GM18951 (cell line): ENCODE data around the gene DYSF.

Experiments
- POLR2A ChIP-seq: IDR thresholded peaks from 4 replicates; pipeline ENCODE4 v1.6.1; 2011; ENCODE audit warnings: mild to moderate bottlenecking; ENCODE audit not compliant: insufficient read length, insufficient read depth; ENCODE audit errors: extremely low read depth
- in situ Hi-C: fragments of 300-500 bp; cut with MboI; formaldehyde crosslinking; loops from one replicate; pipeline ENCODE4 v1.12.0; 2022; ENCODE audit warnings: low sequenced_read_pairs, mixed read lengths, inconsistent platforms; ENCODE audit not compliant: unreplicated experiment

DYSF gene

DNA sequence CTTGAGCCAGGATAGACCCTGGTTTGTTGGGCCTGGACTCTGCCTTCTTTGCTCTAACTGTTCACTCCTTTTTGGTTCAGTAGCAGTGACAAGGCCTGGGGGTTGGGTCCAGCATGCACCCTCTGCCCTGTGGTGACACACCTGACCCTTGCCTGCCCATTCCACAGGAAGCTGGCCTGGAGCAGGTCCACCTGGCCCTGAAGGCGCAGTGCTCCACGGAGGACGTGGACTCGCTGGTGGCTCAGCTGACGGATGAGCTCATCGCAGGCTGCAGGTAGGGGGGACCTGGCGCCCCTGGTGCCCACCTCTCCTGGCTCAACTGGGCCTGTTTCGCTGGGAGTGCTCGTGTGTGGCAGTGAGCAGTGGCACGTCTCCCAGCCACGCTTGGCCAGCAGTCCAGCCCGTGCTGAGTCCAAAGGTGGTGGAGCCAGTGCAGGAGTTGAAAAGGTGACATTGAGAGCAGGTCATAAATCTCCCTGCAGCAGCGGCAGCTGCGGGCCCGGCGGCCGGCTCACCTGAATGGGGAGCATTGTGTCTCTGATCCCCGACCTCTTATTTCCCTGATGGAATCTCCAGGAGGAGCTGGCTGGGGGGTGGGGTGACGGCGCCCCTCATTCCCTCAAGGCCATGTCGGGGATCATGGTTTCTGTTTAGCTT, 102.6 kb downstream of the DYSF start:
- in situ Hi-C loops = loop anchor here (10.0 kb wide), 1 partner anchor 599 kb away; no protein-coding TSS in a partner anchor
- no peak for TF ChIP-seq POLR2A

DNA sequence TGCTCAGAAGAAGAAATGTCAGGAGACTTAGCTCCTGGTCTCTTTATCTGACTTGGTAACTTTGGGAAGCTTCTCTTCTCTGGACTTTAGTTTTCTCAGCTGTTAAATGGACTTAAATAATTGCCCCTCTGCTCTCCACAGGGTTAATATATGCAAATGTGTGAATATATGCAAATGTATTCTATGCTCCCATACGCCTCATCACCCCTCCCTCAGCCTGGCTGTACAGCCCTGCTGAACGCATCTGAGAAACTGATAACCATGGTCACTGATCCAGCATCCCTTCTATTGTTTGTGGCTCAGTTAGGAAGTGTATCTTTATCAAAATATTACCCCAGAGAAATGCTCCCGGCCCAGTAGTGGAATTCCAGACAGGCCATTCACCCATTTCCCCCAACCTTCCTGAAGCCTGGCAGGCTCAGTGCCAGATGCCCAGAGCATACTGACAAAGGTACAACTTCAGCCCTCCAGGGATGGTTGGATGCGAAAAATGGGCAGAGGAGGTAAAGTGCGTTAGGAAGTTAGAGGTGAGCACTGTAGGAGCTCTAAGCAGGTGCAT, 103.4 kb downstream of the DYSF start:
- no peak for TF ChIP-seq POLR2A
- in situ Hi-C loops = loop anchor here (10.0 kb wide), 1 partner anchor 598 kb away; no protein-coding TSS in a partner anchor

- in situ Hi-C loops = loop anchor here (10.0 kb wide), 1 partner anchor 597 kb away; no protein-coding TSS in a partner anchor
- TF ChIP-seq POLR2A = no peak
Measured at GRCh38 chr2:71557321-71557720, 104.0 kb downstream of the DYSF start.

DNA sequence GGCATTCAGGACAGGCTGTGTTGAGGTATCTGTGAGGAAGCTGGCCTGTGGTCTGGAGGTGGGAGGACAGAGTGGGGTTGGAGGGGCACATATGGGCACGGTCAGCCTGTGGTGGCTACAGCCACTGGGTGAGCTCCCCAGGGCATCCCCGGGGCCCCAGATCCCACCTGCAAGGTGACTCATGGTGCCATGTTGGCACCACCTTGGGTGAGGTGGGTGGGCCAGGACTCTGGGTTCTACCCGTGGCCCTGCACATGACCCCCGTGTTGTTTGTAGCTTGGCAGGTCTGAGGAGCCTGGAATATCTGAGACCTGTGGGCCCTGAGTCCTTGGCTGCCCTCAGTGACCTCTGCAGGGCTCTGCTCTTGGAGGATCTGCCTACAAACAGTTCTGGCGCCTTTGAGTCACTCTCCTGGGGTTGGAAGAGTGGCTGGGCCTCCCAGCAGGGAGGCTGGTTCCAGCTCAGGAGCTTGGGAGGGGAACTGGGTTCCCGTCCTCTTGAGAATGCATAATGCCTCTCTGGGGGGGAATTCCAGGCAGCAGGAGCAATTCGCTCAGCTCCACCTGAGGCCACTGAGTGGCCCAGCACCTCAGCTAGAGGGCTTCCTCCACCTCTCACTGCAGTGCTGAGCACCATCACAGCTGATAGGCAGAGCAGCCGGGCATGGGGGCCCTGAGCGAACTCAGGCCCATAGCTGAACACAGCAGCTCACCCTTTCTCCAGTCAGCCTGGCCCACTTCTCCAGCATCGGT, 105.1 kb downstream of the DYSF start:
- no peak for TF ChIP-seq POLR2A
- in situ Hi-C loops = loop anchor here (10.0 kb wide), 1 partner anchor 596 kb away; no protein-coding TSS in a partner anchor

DNA sequence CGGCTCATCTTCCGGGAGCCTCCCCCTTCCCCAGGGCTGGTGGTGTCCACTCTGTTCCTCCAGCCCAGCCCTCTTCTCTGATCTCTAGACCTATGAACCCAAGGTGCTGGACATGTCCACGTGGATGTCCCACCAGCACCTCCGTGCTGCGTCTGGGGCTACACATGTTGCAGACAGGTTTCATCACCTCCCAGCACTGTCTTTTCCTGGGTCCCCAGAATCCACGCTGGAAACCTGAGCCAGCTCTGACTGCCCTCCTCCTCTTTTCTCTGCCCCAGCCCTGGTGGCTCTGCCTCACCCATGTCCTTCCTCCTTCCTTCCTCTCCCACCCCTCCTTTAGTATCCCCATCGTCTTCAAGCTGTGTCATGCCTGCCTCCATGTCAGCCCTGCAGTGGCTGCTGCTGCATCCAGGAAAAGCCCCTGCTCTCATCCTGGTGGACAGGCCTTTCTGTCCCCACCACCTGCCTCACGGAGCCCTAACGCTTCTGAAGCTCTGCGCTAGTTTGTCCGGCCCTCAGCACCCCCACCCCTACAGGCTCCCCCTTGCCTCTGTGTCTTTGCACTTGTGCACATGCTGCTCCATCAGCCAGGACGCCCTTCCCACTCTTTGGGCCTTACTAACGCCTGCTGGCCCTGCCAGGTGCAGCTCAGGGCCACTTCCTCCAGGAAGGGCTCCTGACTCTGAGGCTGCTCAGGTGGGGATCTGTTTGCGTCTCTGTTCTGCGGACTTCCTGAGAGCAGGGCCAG, 105.9 kb downstream of the DYSF start:
- in situ Hi-C loops = loop anchor here (10.0 kb wide), 1 partner anchor 596 kb away; no protein-coding TSS in a partner anchor
- TF ChIP-seq POLR2A = no peak

- in situ Hi-C loops = loop anchor here (10.0 kb wide), 1 partner anchor 595 kb away; no protein-coding TSS in a partner anchor
- TF ChIP-seq POLR2A = no peak
Measured at GRCh38 chr2:71559828-71560637, 106.7 kb downstream of the DYSF start.

- in situ Hi-C loops = no loop called here
Measured at GRCh38 chr2:71560638-71561011, 107.3 kb downstream of the DYSF start.

DNA sequence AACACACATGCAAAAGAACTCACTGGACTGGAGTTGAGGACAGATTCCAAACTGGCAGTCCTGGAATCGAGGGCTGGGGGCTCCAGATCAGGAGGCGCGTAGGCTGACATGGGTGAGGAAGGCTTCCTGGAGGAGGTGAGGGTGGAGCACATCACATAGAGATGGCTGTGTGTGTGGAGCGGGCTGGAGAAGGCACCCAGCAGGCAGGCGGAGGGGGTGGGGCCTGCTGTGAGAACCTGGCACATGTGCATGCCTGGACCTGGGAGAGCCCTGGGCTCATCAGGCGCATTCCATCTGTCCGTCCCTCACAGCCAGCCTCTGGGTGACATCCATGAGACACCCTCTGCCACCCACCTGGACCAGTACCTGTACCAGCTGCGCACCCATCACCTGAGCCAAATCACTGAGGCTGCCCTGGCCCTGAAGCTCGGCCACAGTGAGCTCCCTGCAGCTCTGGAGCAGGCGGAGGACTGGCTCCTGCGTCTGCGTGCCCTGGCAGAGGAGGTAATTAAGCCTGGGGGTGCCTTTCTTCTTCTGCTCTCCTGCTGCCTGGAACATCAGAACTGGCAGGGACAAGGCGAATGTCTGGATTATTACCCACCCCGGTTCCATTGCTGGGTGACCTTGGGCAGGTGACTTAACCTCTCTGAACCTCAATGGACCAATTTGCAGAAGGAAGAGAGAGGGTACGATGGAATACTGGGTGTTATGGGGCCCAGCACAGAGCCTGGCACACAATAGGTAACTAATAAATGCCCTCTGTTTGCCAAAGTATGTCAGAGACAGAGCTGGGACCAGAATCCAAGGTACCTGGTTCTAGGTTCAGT, 108.3 kb downstream of the DYSF start:
- in situ Hi-C loops = no loop called here
- TF ChIP-seq POLR2A = no peak

More at GRCh38 chr2:71560638-71561011, 107.3 kb downstream of the DYSF start:
- no peak for TF ChIP-seq POLR2A

- no peak for TF ChIP-seq POLR2A
- in situ Hi-C loops = no loop called here
Measured at GRCh38 chr2:71562518-71562917, 109.2 kb downstream of the DYSF start.

- no peak for TF ChIP-seq POLR2A
- in situ Hi-C loops = no loop called here
Measured at GRCh38 chr2:71563872-71564271, 110.5 kb downstream of the DYSF start.

DNA sequence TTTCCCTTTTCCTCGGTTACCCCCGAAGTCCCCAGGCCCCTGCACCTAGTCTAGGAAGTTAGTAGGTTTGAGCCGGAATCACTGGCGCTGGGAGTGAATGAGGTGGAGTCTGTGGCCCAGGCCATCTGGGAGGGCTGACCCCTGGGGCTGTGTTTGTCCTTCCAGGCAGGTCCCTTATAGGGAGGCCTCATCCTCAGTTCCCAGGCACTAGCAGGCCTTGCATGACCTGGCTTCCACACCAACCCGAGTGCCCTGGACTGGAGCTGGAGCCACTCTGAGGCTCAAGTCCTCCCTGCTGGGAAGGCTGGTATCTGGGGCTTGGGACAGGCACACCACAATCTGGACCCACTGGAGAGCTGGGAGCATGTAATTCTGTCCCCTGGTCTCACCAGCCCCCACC, 111.0 kb downstream of the DYSF start:
- in situ Hi-C loops = no loop called here
- no peak for TF ChIP-seq POLR2A
